Fibroblast of pulmonary artery (primary cell): ENCODE data around the gene CNIH2.

ENCODE experiments used
- DNase-seq: peaks from one replicate; pipeline ENCODE4 v3.0.0-alpha.2; 2010; ENCODE audit warnings: low read depth
- H3K4me3 ChIP-seq: replicated peaks from 2 replicates; pipeline ENCODE4 v1.5.1; 2011; ENCODE audit warnings: low read depth, mild to moderate bottlenecking, control low read depth, low read length, moderate library complexity
- CTCF ChIP-seq: IDR thresholded peaks from 2 replicates; pipeline ENCODE4 v1.5.1; 2011; ENCODE audit warnings: mild to moderate bottlenecking, control low read depth, low read length, inconsistent platforms; ENCODE audit errors: missing control alignments

The CNIH2 gene

GRCh38 chr11:66321606-66322005, 43.6 kb downstream of the CNIH2 start:
- no peak for TF ChIP-seq CTCF
- no peak for DNase-seq
- no peak overlapping the region for H3K4me3 ChIP-seq

- no peak for TF ChIP-seq CTCF
- no peak overlapping the region for H3K4me3 ChIP-seq
- peak; percentile 67 for DNase-seq
Measured at GRCh38 chr11:66322732-66323427, 44.9 kb downstream of the CNIH2 start.

- no peak overlapping the region for H3K4me3 ChIP-seq
- DNase-seq = no peak
- TF ChIP-seq CTCF = no peak
Measured at GRCh38 chr11:66323684-66324083, 45.7 kb downstream of the CNIH2 start.

GRCh38 chr11:66324664-66325063, 46.7 kb downstream of the CNIH2 start:
- peak; percentile 45 for DNase-seq
- H3K4me3 ChIP-seq = no peak overlapping the region
- TF ChIP-seq CTCF = no peak

DNA sequence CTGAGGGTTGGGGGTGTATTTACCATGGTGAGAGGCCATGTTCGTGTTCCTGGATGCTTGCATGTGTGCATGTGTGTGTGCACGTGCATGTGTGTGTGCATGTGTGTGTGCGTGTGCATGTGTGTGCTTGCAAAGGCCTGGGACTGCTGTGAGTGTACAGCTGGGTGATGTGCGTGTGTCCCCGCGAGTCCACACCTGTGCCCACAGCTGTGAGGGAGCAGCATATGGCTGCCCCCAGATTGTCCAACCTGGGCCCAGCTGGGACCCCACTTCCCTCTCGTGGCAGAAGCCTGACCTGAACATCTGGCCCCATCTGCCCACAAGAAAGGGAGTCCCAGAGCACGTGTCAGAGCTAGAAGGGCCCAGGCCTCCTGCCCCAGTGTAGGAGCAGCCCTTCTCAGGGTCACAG, 47.3 kb downstream of the CNIH2 start:
- no peak overlapping the region for H3K4me3 ChIP-seq
- TF ChIP-seq CTCF = no peak
- no peak for DNase-seq

- no peak overlapping the region for H3K4me3 ChIP-seq
- no peak for TF ChIP-seq CTCF
- no peak for DNase-seq
Measured at GRCh38 chr11:66326261-66327111, 48.5 kb downstream of the CNIH2 start.
